Measurements from ENCODE around the gene HSD11B1.

Gene HSD11B1

GRCh38 chr1:209749670-209750323, 45.2 kb downstream of the HSD11B1 start:
- Mint-ChIP-seq H3K9me3 (no peaks in the 10 kb centered on the region), H3K4me3 (peak overlapping the region; percentile 63 to 69), H3K27ac (peak overlapping the region; percentile 84 to 93), H3K4me1 (peaks cover 86% of the 10 kb centered on the region), H3K27me3 (no peaks in the 10 kb centered on the region)
- DNase-seq (no peak), ATAC-seq (no peak)

GRCh38 chr1:209751627-209752231, 47.1 kb downstream of the HSD11B1 start:
- Mint-ChIP-seq H3K27ac (peak overlapping the region; percentile 98), H3K9me3 (no peaks in the 10 kb centered on the region), H3K4me3 (peak overlapping the region; percentile 79), H3K27me3 (no peaks in the 10 kb centered on the region), H3K4me1 (peaks cover 87% of the 10 kb centered on the region)
- DNase-seq (peak; percentile 72 to 75), ATAC-seq (peak; percentile 64)

GRCh38 chr1:209752890-209753289, 48.2 kb downstream of the HSD11B1 start:
- peak overlapping the region; percentile 79 for H3K4me3 Mint-ChIP-seq
- no peak for DNase-seq
- peaks cover 75% of the 10 kb centered on the region for H3K4me1 Mint-ChIP-seq
- peak overlapping the region in 1 of 2 donors; percentile 91 for H3K27ac Mint-ChIP-seq
- H3K27me3 Mint-ChIP-seq = no peaks in the 10 kb centered on the region
- ATAC-seq = no peak
- no peaks in the 10 kb centered on the region for H3K9me3 Mint-ChIP-seq

DNA sequence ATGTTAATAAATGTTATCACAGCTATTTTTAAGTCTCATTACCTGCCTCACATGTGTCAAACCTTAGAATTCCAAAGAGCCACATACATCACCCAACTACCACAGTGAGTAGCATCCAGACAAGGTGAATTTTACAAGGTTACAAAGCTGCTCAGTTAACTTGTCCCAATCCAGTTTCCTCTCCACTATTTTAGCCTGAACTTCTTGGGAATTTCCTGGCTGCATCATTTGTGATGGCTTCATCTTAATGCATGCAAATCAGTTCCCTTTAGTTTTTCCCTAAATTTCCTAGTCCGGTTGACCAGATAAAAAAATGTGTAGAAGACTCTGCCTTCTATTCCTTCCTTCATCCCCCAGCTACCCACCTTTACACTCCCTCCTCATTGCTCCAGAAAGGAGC, 50.6 kb downstream of the HSD11B1 start:
- H3K4me3 Mint-ChIP-seq = peak overlapping the region; percentile 96 to 97
- DNase-seq (no peak), ATAC-seq (no peak)
- H3K4me1 Mint-ChIP-seq = peaks cover 79% of the 10 kb centered on the region
- no peaks in the 10 kb centered on the region for H3K27me3 Mint-ChIP-seq
- H3K9me3 Mint-ChIP-seq = no peaks in the 10 kb centered on the region
- H3K27ac Mint-ChIP-seq = peak overlapping the region; percentile 97 to 98

GRCh38 chr1:209755926-209756614, 51.4 kb downstream of the HSD11B1 start, which contains the start of gene TRAF3IP3:
TSS of gene TRAF3IP3 (plus strand) at chr1:209756053. CDS start at chr1:209760040, 3,987 bp downstream.
- Mint-ChIP-seq H3K4me1 (peaks cover 75% of the 10 kb centered on the region), H3K4me3 (peak within 1 kb of the TSS; percentile 96 to 97), H3K9me3 (no peaks in the 10 kb centered on the region), H3K27me3 (no peaks in the 10 kb centered on the region), H3K27ac (peak within 1 kb of the TSS; percentile 97 to 98)
- DNase-seq (peak; percentile 75 to 88), ATAC-seq (peak; percentile 86)

GRCh38 chr1:209756615-209757445, 52.2 kb downstream of the HSD11B1 start:
- ATAC-seq (peak; percentile 21), DNase-seq (peak; percentile 28 to 49)
- Mint-ChIP-seq H3K4me1 (peaks cover 75% of the 10 kb centered on the region), H3K4me3 (peak overlapping the region; percentile 96 to 97), H3K9me3 (no peaks in the 10 kb centered on the region), H3K27me3 (no peaks in the 10 kb centered on the region), H3K27ac (peak overlapping the region; percentile 97 to 98)

DNA sequence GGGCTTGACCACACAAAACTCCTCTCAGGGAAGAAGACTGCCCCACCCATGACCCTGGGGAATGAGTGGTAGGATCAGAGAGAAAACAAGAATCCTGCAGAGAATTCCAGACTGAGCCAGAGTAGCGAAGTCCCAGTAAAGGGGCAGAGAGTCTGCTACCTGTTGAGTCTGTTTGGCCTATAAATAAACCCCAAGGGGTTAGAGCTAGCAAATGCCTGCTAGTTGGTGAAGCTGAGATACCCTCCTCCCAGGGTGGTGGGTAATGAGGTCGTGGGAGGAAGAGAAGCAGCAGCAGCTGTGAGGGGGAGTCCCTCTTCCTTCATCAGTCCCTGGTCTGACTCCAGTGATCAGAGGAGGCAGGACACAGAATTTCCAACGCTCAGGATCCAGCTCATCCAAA, 53.8 kb downstream of the HSD11B1 start:
- peak overlapping the region; percentile 96 to 97 for H3K4me3 Mint-ChIP-seq
- DNase-seq = no peak
- peak overlapping the region; percentile 94 to 97 for H3K27ac Mint-ChIP-seq
- ATAC-seq = no peak
- H3K27me3 Mint-ChIP-seq = no peaks in the 10 kb centered on the region
- peaks cover 75% of the 10 kb centered on the region for H3K4me1 Mint-ChIP-seq
- no peaks in the 10 kb centered on the region for H3K9me3 Mint-ChIP-seq

- DNase-seq = no peak
- no peaks in the 10 kb centered on the region for H3K27me3 Mint-ChIP-seq
- H3K9me3 Mint-ChIP-seq = no peaks in the 10 kb centered on the region
- peak overlapping the region; percentile 42 to 94 for H3K27ac Mint-ChIP-seq
- H3K4me3 Mint-ChIP-seq = peak overlapping the region; percentile 49 to 97
- no peak for ATAC-seq
- H3K4me1 Mint-ChIP-seq = peaks cover 73% of the 10 kb centered on the region
These were observed 55.2 kb downstream of the HSD11B1 start for GRCh38 chr1:209759829-209760359.

DNA sequence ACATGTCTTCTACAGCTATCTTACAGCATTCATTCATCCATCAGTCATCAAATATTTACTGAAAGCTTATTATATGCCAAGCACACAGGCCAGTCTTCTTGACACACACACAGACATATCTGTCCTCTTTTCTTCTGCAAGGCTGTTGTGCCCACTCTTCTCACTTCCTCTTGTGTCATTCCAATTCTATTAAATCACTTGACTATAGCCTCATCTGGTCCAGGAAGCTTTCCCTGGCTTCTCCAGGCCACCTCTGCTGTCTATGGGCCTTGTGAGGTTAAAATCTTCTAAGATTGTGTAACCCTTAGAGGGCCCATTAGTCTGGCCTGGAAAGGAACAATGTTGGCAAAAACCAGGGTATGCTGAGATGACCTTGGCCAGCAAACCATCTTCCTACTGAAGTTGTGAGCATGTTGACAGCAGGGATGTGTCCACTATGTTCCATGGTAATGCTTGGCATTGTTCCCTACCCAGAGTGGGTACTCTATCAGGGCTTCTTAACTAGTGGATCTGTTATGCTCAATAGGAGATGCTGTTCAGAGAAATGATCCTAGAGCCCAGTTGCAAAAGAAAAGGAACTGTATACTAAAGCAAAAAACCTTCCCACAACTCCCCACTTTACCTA, 56.5 kb downstream of the HSD11B1 start:
- H3K4me1 Mint-ChIP-seq = peaks cover 76% of the 10 kb centered on the region
- H3K4me3 Mint-ChIP-seq = peak overlapping the region; percentile 51 to 70
- DNase-seq = no peak
- ATAC-seq = no peak
- H3K9me3 Mint-ChIP-seq = no peaks in the 10 kb centered on the region
- H3K27me3 Mint-ChIP-seq = no peaks in the 10 kb centered on the region
- H3K27ac Mint-ChIP-seq = peak overlapping the region in 1 of 2 donors; percentile 95

DNA sequence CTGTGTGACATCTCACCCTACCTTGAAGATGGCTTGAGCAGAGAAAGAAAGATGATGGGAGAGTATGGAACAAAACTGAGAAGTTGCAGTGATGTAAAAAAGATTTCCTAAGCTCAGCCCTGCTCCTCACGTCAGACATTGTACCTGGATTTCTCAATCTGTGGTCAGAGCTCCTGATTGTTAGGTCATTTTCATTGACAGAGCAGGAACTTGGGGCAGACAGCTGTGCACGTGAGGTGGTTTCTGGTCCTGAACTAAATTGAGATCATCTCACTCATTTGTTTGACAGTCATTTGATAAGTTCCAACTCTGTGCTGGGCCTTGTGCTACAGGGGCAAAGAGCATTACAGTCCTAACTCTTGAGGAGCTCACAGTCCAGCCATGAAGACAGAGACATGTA, 61.4 kb downstream of the HSD11B1 start:
- Mint-ChIP-seq H3K4me3 (peak overlapping the region in 1 of 2 donors; percentile 65), H3K27me3 (no peaks in the 10 kb centered on the region), H3K4me1 (peaks cover 65% of the 10 kb centered on the region), H3K9me3 (no peaks in the 10 kb centered on the region), H3K27ac (peak overlapping the region in 1 of 2 donors; percentile 69)
- no peak for ATAC-seq
- no peak for DNase-seq

DNA sequence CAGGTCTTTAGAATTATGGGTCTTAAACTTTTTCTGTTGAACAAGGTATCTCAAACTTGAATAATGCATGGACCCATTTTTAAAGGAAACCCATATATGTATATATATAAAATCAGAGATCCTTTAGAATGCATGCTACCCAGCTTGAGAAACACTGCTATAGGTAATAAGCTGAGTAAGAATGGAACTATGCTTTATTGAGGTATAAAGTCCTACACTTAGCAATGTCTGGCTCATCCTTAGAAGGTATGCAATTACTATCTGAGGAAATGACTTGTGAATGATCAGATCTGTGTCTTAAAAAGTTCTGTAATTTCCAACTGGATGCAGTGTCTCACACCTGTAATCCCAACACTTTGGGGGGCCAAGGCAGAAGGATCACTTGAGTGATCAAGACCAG, 62.5 kb downstream of the HSD11B1 start:
- Mint-ChIP-seq H3K4me3 (peak overlapping the region in 1 of 2 donors; percentile 65), H3K4me1 (peaks cover 55% of the 10 kb centered on the region), H3K27ac (peak overlapping the region; percentile 34 to 77), H3K27me3 (no peaks in the 10 kb centered on the region), H3K9me3 (no peaks in the 10 kb centered on the region)
- peak; percentile 11 for ATAC-seq
- DNase-seq = no peak

GRCh38 chr1:209767706-209768105, 63.1 kb downstream of the HSD11B1 start:
- H3K27me3 Mint-ChIP-seq = no peaks in the 10 kb centered on the region
- H3K27ac Mint-ChIP-seq = peak overlapping the region in 1 of 2 donors; percentile 34
- no peak overlapping the region for H3K4me3 Mint-ChIP-seq
- DNase-seq = no peak
- ATAC-seq = no peak
- H3K9me3 Mint-ChIP-seq = no peaks in the 10 kb centered on the region
- peaks cover 48% of the 10 kb centered on the region for H3K4me1 Mint-ChIP-seq

DNA sequence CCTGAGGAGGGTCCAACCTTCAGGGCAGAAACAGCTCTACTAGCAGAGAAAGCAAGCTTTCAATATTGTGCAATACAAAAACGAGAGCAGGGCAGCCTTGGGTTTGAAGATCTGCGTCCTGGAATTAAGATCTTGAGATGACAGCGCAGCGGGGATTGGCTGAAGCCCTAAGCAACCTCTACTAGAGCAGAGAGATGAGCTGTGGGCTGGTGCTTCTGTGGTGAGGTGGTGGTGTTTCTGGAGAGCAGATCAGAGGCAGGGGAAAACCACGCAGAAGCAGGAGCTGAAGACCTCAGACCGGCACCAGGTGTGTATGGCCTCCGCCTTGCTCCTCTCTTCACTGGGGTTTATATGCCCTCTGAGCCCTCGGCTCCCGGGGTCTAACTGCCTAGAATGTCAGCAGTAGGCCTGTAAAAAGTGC, 63.7 kb downstream of the HSD11B1 start:
- DNase-seq (peak; percentile 85 to 95), ATAC-seq (peak; percentile 90)
- H3K4me3 Mint-ChIP-seq = no peak overlapping the region
- peaks cover 42% of the 10 kb centered on the region for H3K4me1 Mint-ChIP-seq
- no peak overlapping the region for H3K27ac Mint-ChIP-seq
- no peaks in the 10 kb centered on the region for H3K27me3 Mint-ChIP-seq
- no peaks in the 10 kb centered on the region for H3K9me3 Mint-ChIP-seq

GRCh38 chr1:209769171-209769904, 64.7 kb downstream of the HSD11B1 start:
- H3K4me3 Mint-ChIP-seq = no peak overlapping the region
- peak; percentile 66 to 87 for DNase-seq
- no peak overlapping the region for H3K27ac Mint-ChIP-seq
- H3K4me1 Mint-ChIP-seq = peaks cover 33% of the 10 kb centered on the region
- ATAC-seq = peak; percentile 78
- no peaks in the 10 kb centered on the region for H3K27me3 Mint-ChIP-seq
- H3K9me3 Mint-ChIP-seq = no peaks in the 10 kb centered on the region
